Activated naive CD4-positive, alpha-beta T cell treated with anti-CD3 and anti-CD28 coated beads, Interleukin-2, amount 10 ng/mL, durations not matched to agents 7 days and 5 days (primary cell): ENCODE measurements around the gene TIMM23B.
"Not testable (repeated sequence)": the region's sequence is repeated elsewhere in the genome, so short reads cannot be mapped to it uniquely, and the experiment has no call there.

Experiments
- CTCF ChIA-PET: fragments of 350-600 bp; sonication (Branson Sonifier 250); formaldehyde crosslinking; loops from one replicate; lab custom pipeline; 2021; ENCODE audit warnings: antibody characterized with exemption; lab: Charles Lee
- DNase-seq: peaks from one replicate; pipeline ENCODE4 v3.0.0-alpha.2; 2020
- H3K27ac Mint-ChIP-seq: one replicate; pipeline ENCODE4 v1.8.0; 2021; ENCODE audit warnings: mild to moderate bottlenecking, moderate library complexity, mixed read lengths
- H3K27me3 Mint-ChIP-seq: one replicate; pipeline ENCODE4 v1.8.0; 2021; ENCODE audit warnings: mild to moderate bottlenecking, mixed read lengths
- H3K36me3 Mint-ChIP-seq: one replicate; pipeline ENCODE4 v1.8.0; 2021; ENCODE audit warnings: mixed read lengths
- H3K4me1 Mint-ChIP-seq: one replicate; pipeline ENCODE4 v1.8.0; 2021; ENCODE audit warnings: mixed read lengths
- H3K4me3 Mint-ChIP-seq: one replicate; pipeline ENCODE4 v1.8.0; 2021; ENCODE audit warnings: mild to moderate bottlenecking, moderate library complexity, mixed read lengths
- H3K9me3 Mint-ChIP-seq: one replicate; pipeline ENCODE4 v1.8.0; 2021; ENCODE audit warnings: mixed read lengths

TIMM23B gene

GRCh38 chr10:50019279-50019678 lies 77.4 kb downstream of the TIMM23B start:
- H3K27ac Mint-ChIP-seq, DNase-seq, H3K36me3 Mint-ChIP-seq, CTCF ChIA-PET, H3K4me1 Mint-ChIP-seq, H3K4me3 Mint-ChIP-seq, H3K9me3 Mint-ChIP-seq: not testable (repeated sequence)
- H3K27me3 Mint-ChIP-seq = peaks cover 13% of the 10 kb centered on the region

- CTCF ChIA-PET, H3K4me1 Mint-ChIP-seq, DNase-seq, H3K4me3 Mint-ChIP-seq, H3K36me3 Mint-ChIP-seq, H3K27ac Mint-ChIP-seq, H3K9me3 Mint-ChIP-seq: not testable (repeated sequence)
- peaks cover 25% of the 10 kb centered on the region for H3K27me3 Mint-ChIP-seq
Measured at GRCh38 chr10:50020451-50021024, 78.7 kb downstream of the TIMM23B start.

GRCh38 chr10:50021646-50022045 lies 79.8 kb downstream of the TIMM23B start:
- no peak for DNase-seq
- no peaks in the 10 kb centered on the region for H3K36me3 Mint-ChIP-seq
- H3K27ac Mint-ChIP-seq = no peak overlapping the region
- H3K4me1 Mint-ChIP-seq = no peaks in the 10 kb centered on the region
- CTCF ChIA-PET = no interaction called here
- H3K9me3 Mint-ChIP-seq = no peaks in the 10 kb centered on the region
- no peak overlapping the region for H3K4me3 Mint-ChIP-seq
- H3K27me3 Mint-ChIP-seq = peaks cover 36% of the 10 kb centered on the region
